Tibial artery (tissue), 4 donors: Measurements from ENCODE around the gene CCSAP.

Source experiments
- DNase-seq, 2 donors: peaks; one replicate each; pipeline ENCODE4 v3.0.0-alpha.2; 2019
- H3K27ac ChIP-seq, 2 donors: fragments of 200-600 bp; sonication (generic) in 1 of 2; 1 replicate in 1 of 2; 2 replicates in 1 of 2; pipeline ENCODE4 v1.5.1; 2018 to 2019; ENCODE audit warnings: mild to moderate bottlenecking in 1 of 2
- H3K27me3 ChIP-seq, 2 donors: fragments of 200-600 bp; sonication (generic) in 1 of 2; one replicate each; pipeline versions ENCODE4 v1.5.1 to v1.6.0; 2016 to 2019
- H3K36me3 ChIP-seq, 3 donors: fragments of 200-600 bp; sonication (generic) in 2 of 3; one replicate each; pipeline ENCODE4 v1.5.1; 2016 to 2019; ENCODE audit warnings: mild to moderate bottlenecking in 2 of 3
- H3K4me1 ChIP-seq, 4 donors: fragments of 200-600 bp; sonication (generic) in 2 of 4; 1 replicate in 3 of 4; 2 replicates in 1 of 4; pipeline ENCODE4 v1.5.1; 2016 to 2019
- H3K4me3 ChIP-seq, 2 donors: fragments of 200-600 bp; sonication (generic) in 1 of 2; 1 replicate in 1 of 2; 2 replicates in 1 of 2; pipeline ENCODE4 v1.5.1; 2018 to 2019; ENCODE audit warnings: mild to moderate bottlenecking in 2 of 2
- H3K9me3 ChIP-seq, 3 donors: fragments of 200-600 bp; sonication (generic) in 1 of 3; one replicate each; pipeline ENCODE4 v1.5.1; 2016 to 2019
- intact Hi-C: fragments of 100-400 bp; cut with DNase I; formaldehyde crosslinking; loops from one replicate; pipeline ENCODE4 v1.15.0; 2023; ENCODE audit warnings: low total_unique reads
- TF ChIP-seq, protein P1 (sequence below), 2 experiments: fragments of 200-600 bp in 1 of 2; fragments of 450-650 bp in 1 of 2; IDR thresholded peaks; one replicate each; pipeline ENCODE4 v1.5.1; 2017 to 2019; ENCODE audit warnings: antibody characterized with exemption in 2 of 2, mild to moderate bottlenecking in 1 of 2, moderate library complexity in 1 of 2

CCSAP gene

DNA sequence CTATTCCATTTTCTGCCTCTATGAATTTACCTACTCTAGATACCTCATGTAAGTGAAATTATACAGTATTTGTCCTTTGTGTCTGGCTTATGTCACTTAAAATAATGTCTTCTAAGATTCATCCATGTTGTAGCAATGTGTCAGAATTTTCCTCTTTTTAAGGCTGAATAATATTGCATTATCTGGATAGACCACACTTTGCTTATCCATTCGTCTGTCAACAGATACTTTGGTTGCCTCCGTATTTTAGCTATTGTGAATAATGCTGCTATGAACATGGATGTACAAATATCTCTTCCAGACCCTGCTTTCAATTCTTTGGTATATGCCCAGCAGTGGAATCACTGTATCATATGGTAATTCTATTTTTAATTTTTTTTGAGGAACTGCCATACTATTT is 10.1 kb upstream of the CCSAP start:
- no peak overlapping the region for H3K4me3 ChIP-seq
- intact Hi-C loops, result no loop called here
- peaks cover 0 to 22% of the 10 kb centered on the region in 2 donors for H3K27me3 ChIP-seq
- TF ChIP-seq, protein P1, sequence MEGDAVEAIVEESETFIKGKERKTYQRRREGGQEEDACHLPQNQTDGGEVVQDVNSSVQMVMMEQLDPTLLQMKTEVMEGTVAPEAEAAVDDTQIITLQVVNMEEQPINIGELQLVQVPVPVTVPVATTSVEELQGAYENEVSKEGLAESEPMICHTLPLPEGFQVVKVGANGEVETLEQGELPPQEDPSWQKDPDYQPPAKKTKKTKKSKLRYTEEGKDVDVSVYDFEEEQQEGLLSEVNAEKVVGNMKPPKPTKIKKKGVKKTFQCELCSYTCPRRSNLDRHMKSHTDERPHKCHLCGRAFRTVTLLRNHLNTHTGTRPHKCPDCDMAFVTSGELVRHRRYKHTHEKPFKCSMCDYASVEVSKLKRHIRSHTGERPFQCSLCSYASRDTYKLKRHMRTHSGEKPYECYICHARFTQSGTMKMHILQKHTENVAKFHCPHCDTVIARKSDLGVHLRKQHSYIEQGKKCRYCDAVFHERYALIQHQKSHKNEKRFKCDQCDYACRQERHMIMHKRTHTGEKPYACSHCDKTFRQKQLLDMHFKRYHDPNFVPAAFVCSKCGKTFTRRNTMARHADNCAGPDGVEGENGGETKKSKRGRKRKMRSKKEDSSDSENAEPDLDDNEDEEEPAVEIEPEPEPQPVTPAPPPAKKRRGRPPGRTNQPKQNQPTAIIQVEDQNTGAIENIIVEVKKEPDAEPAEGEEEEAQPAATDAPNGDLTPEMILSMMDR (IDR thresholded peaks at IDR 0.05), result no peak
- peaks cover 0 to 14% (median 7%) of the 10 kb centered on the region in 3 donors for H3K9me3 ChIP-seq
- no peak overlapping the region for H3K27ac ChIP-seq
- H3K36me3 ChIP-seq, result peaks cover 0 to 4% (median 0%) of the 10 kb centered on the region in 3 donors
- DNase-seq, result no peak
- no peaks in the 10 kb centered on the region for H3K4me1 ChIP-seq

DNA sequence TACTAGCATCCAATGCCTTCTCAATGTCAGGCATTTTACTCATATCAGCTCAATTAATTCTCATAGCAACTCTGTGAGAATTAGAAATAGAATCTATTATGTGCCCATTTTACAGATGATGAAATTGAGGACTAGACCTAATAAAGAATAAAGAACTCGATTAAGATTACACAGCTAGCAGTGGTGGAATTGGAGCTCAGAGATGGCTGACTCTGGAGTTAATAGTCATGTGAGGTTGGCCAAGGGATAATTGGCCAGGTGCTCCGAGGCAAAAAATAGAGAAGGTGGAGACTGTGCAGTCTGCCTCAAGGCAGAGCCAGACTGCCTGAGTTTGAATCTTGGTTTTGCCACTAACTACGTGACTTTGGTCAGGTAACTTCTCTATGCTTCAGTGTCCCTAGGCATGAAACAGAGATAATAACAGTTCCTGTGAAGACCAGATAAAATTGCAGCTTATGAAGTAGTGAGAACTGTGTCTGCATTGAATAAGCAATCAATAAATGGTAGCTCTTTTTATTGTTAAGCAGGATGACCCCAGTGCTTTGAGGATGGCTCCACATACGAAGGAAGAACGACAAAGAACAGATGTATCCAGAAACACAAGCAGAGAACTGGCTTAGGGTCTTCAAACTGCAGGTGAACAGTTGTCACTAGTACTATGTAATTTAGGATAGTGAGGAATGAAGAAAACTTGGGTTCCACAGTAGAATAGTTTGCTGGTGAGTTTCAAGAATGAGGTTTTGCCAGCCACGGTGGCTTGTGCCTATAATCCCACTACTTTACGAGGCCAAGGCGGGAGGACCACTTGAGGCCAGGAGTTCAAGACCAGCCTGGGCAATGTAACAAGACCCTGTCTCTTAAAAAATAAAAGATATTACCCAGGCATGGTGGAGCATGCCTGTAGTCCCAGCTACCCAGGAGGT is 6.9 kb upstream of the CCSAP start:
- Histone ChIP-seq H3K27me3 (peaks cover 0 to 32% of the 10 kb centered on the region in 2 donors), H3K27ac (no peak overlapping the region), H3K9me3 (peaks cover 0 to 5% (median 0%) of the 10 kb centered on the region in 3 donors), H3K4me1 (no peaks in the 10 kb centered on the region), H3K4me3 (no peak overlapping the region), H3K36me3 (peaks cover 0 to 4% (median 0%) of the 10 kb centered on the region in 3 donors)
- DNase-seq, result no peak
- TF ChIP-seq, protein P1 (IDR thresholded peaks at IDR 0.05), result no peak
- intact Hi-C loops, result loop anchor here (10.0 kb wide), 1 partner anchor 85 kb away; the partner anchor contains the start of gene ACTA1

DNA sequence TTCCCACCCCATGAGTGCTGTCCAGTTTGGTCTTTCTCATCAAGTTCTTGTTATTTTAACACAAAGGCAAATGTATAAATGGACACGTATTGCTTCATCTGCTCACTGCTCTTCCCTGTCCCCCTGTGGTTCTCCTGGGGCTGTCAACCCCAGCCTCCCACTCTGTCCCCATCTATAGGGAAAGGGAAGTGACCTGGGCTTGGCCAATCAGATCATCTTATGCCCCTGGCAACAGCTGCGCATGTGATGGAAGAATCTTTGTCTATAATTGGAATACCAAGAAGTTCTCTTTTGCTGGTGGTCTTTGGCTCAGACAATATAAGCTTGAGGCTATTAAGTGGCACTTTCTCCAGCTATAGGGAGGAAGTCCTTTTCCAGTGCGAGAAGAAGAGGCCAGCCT is 4.7 kb upstream of the CCSAP start:
- Histone ChIP-seq H3K27ac (no peak overlapping the region), H3K4me3 (no peak overlapping the region), H3K36me3 (no peaks in the 10 kb centered on the region), H3K9me3 (no peaks in the 10 kb centered on the region), H3K4me1 (peaks cover 0 to 10% (median 4%) of the 10 kb centered on the region in 4 donors), H3K27me3 (peaks cover 0 to 23% of the 10 kb centered on the region in 2 donors)
- DNase-seq, result no peak
- TF ChIP-seq, protein P1 (IDR thresholded peaks at IDR 0.05), result no peak
- intact Hi-C loops, result loop anchor here (10.0 kb wide), 1 partner anchor 87 kb away; the partner anchor contains the start of gene ACTA1

DNA sequence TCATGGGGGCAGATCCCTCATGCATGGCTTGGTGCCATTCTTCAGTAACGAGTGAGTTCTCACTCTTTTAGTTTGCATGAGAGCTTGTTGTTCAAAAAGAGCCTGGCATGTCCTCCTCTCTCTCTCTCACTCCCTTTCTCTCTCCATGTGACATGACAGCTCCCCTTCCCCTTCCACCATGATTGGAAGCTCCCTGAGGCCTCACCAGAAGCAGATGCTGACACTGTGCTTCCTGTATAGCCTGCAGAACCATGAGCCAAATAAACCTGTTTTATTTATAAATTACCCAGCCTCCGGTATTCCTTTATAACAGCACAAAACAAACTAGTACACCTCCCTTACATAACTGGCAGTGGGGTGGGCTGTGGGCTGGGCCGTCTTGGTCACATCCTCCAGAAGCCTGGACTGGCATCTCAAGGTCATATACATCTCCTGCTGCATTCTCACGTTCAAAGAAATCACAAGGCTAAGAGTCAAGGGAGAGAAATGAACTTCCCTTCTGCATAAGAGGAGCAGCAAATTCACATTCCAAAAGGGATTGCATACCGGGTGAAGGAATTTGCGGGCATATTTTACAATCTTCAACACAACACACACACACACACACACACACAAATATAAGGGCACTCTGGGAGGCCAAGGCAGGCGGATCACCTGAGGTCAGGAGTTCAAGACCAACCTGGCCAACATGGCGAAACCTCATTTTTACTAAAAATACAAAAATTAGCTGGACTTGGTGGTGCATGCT is 2.3 kb upstream of the CCSAP start:
- TF ChIP-seq, protein P1 (IDR thresholded peaks at IDR 0.05), result no peak
- DNase-seq, result no peak
- peaks cover 0 to 22% (median 12%) of the 10 kb centered on the region in 4 donors for H3K4me1 ChIP-seq
- no peak overlapping the region for H3K4me3 ChIP-seq
- no peak overlapping the region for H3K27ac ChIP-seq
- no peaks in the 10 kb centered on the region for H3K9me3 ChIP-seq
- peaks cover 0 to 10% of the 10 kb centered on the region in 2 donors for H3K27me3 ChIP-seq
- no peaks in the 10 kb centered on the region for H3K36me3 ChIP-seq
- intact Hi-C loops, result loop anchor here (5.0 to 10.0 kb wide), 2 partner anchors 73 to 90 kb away; partner anchors contain the start of genes ACTA1 and RAB4A

DNA sequence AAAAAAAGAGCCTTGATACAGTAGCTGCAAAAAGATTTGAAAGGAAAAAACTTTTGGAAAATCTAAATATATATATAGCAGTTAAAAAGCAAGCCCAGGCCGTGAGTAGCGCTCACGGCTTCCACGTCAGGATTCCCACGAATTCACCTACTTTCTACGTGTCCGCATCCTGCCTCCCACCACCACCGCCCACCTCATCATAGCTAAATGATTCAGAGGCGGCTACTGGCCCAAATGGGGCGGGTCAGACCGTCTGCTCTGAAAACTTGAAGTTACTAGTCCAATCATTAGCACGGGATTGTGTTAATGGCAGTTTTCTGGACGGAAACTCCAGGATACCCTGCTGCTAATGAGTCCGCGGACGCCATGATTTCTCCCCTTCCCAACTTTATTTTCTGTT is 1.3 kb upstream of the CCSAP start:
- peak overlapping the region; percentile 68 to 99 for H3K4me3 ChIP-seq
- peaks cover 0 to 10% of the 10 kb centered on the region in 2 donors for H3K27me3 ChIP-seq
- peak overlapping the region in 1 of 2 donors; percentile 99 for H3K27ac ChIP-seq
- no peaks in the 10 kb centered on the region for H3K36me3 ChIP-seq
- DNase-seq, result no peak
- TF ChIP-seq, protein P1 (IDR thresholded peaks at IDR 0.05), result no peak
- H3K9me3 ChIP-seq, result no peaks in the 10 kb centered on the region
- peaks cover 0 to 23% (median 14%) of the 10 kb centered on the region in 4 donors for H3K4me1 ChIP-seq
- intact Hi-C loops, result loop anchor here (5.0 to 10.0 kb wide), 2 partner anchors 72 to 91 kb away; partner anchors contain the start of genes ACTA1 and RAB4A
